ENCODE data around the gene NR4A3.
"Not testable (repeated sequence)": the region's sequence is repeated elsewhere in the genome, so short reads cannot be mapped to it uniquely, and the experiment has no call there.

NR4A3 gene

DNA sequence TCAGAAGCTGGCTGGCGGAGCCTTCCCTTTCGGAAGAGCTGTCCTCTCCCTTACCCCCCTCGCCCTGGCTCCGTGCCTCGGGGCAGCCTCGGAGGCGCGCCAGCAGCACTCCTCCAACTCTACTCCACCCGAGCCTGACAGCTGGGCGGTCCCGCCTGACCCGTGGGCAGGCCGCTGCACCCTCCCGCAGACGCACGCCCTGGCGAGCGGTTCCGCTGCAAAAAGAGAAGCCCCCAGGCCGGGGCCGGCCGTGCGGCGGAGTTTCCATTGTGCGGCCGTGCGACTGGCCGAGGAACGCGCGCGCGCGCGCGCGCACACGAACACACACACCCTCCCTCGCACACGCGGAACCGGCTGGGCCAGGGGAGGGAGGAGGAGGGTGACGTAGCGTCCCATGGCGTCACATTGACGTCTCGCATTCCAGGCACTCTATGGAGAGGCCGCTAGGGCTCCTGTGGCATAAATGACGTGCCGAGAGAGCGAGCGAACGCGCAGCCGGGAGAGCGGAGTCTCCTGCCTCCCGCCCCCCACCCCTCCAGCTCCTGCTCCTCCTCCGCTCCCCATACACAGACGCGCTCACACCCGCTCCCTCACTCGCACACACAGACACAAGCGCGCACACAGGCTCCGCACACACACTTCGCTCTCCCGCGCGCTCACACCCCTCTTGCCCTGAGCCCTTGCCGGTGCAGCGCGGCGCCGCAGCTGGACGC is at the start of gene NR4A3:
NR4A3 (plus strand) TSS at position 490 of the 713 bp plus-strand sequence. CDS start 6,158 bp downstream, outside the sequence.
- peak; percentile 77 for DNase-seq (ENCODE audit: low read depth)

- no peak for DNase-seq (ENCODE audit: low read depth)
These were observed 48.1 kb upstream of the NR4A3 start for GRCh38 chr9:99773468-99774138.

DNA sequence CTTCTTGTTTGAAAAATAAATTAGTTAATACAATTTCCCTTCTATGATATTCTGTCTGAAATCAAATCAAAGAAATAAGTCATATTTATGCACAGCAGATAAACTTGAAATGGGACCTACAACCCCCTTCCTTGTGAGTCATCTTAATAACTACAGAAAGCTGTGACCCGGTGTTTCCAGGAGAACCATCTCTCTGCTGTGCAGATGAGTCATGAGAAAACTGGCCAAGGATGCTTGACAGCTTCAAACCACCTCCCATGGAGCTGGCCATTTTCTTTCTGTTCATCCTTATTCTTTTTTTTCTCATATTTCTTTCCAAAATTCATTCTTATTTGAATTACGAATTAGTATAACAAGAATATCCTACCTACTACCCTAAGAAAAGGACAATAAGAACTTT is 43.4 kb upstream of the NR4A3 start:
- DNase-seq (ENCODE audit: low read depth), result no peak

DNA sequence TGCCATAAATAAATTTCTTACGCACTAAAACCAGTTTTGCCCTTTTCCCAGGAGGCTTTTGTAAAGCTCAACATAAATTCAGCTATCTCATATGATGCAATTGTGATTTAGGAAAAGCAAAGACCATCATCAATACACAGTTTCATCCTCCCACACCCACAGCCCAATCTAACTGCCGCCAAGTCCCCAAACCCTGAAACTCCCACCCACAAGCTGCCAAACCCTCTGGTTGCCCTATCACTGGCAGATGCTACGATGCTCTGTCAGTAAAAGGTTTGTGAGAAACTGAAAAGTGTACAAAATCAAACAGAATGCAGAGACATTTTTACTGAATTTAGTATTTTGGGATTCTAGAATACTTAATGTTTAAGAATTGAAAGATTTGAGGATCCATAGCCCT is 42.8 kb upstream of the NR4A3 start:
- DNase-seq (ENCODE audit: low read depth), result no peak

GRCh38 chr9:99779277-99779676 is 42.4 kb upstream of the NR4A3 start:
- DNase-seq (ENCODE audit: low read depth), result no peak

- DNase-seq (ENCODE audit: low read depth), result not testable (repeated sequence)
These were observed 39.3 kb upstream of the NR4A3 start for GRCh38 chr9:99782349-99782748.

GRCh38 chr9:99782962-99783718 is 38.5 kb upstream of the NR4A3 start:
- no peak for DNase-seq (ENCODE audit: low read depth)

- no peak for DNase-seq (ENCODE audit: low read depth)
These were observed 37.9 kb upstream of the NR4A3 start for GRCh38 chr9:99783799-99784198.

DNA sequence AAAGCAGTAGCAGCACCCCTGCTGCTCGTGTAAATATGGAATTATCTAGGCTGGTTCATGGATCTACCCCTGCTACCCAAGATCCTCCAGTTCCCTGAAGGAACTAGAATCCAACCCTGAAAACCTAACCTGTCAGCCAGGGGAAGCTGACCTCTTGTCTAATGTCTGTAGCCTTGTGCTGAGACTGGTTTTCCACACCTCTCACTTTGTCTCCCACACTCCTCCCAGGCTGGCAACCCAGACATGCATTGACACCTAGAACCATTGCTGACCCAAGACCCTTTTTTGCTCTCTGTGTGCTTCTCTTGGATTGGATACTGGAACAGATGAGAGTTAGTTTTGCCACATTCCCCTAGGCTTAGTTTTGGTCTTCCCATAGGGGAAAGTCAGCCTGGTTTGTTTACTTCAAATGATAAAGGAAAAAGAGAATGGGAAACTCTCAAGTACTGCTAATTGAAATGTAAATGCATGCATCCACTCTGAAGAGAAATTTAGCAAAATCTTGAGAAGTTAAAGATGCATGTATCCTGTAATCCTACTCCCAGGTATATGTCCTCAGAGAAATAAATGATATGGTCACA is 36.6 kb upstream of the NR4A3 start:
- no peak for DNase-seq (ENCODE audit: low read depth)

DNA sequence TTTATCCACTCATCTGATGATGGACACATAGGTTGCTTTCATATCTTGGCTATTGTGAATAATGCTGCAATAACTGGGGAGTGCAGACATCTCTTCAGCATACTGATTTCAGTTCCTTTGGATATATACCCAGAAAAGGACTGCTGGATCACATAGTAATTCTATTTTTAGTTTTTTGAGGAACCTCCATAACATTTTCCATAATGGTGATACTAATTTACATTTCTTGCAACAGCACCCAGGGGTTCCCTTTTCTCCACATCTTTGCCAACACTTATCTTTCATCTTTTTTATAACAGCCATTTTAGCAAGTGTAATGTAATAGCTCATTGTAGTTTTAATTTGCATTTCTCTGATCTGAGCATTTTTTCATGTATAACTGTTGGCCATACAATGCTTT is 34.1 kb upstream of the NR4A3 start:
- no peak for DNase-seq (ENCODE audit: low read depth)

DNA sequence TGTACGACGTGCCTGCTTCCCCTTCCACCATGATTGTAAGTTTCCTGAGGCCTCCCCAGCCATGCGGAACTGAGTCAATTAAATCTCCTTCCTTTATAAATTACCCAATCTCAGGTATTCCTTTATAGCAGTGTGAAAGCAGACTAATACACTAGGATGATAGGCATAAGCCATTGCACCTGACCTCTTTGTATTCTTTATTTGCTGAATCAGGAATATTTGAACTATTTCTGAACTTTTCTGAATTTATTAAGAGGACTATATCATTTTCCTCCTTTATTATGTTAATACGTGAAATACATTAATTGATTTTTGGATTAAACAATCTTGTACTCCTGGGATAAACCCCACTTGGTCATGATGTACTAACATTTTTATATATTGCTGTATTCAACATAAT is 28.2 kb upstream of the NR4A3 start:
- no peak for DNase-seq (ENCODE audit: low read depth)

- DNase-seq (ENCODE audit: low read depth), result no peak
These were observed 25.5 kb upstream of the NR4A3 start for GRCh38 chr9:99796231-99796630.

DNA sequence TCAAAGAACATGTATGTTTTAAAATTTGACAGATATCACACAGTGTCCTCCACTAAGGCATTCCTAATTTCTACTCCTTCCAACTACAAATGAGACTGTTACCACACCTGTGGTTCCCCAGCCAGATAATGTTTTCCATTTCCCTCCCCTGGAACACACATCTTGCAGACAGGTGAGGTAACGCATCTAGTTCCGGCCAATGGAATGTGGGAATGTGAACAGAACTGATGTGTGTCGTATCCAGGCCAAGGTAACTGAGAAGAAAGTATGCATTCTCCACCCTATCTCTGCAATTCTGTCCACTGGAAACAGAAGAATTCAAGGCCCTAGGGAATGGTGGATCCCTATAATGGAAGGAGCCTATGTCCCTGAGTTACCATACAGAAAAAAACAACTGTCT is 19.9 kb upstream of the NR4A3 start:
- DNase-seq (ENCODE audit: low read depth), result no peak

- no peak for DNase-seq (ENCODE audit: low read depth)
These were observed 18.0 kb upstream of the NR4A3 start for GRCh38 chr9:99803694-99804093.

DNA sequence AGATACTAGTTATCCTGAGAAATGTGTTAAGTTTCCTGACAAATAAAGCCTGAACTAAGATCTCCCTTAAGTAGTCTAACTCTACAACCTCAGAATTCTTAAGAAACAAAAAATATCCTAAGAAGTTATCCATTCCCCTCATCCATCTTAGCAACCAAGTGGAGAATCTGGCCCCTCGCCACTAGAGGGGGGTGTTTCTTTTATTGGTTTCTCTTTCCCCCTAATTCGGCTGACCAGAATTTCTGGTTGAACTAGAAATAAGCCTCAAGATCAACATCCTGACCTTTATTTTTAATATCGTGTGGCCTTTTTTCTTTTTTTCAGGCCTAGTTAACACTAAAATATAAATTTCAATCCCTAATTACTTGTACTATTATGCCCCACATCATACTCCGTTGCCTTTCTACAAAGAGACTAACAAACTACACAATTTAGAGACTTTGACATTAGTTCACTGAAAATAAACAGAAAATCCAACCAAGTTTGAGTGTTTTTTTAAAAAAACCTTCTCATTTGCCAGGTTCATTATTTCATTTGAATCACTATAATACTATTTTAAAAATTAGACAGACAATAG is 14.3 kb upstream of the NR4A3 start:
- DNase-seq (ENCODE audit: low read depth), result peak; percentile 50

- no peak for DNase-seq (ENCODE audit: low read depth)
These were observed 13.7 kb upstream of the NR4A3 start for GRCh38 chr9:99807956-99808355.

GRCh38 chr9:99808454-99808853 is 13.2 kb upstream of the NR4A3 start:
- DNase-seq (ENCODE audit: low read depth), result no peak

- no peak for DNase-seq (ENCODE audit: low read depth)
These were observed 11.9 kb upstream of the NR4A3 start for GRCh38 chr9:99809586-99810319.

DNA sequence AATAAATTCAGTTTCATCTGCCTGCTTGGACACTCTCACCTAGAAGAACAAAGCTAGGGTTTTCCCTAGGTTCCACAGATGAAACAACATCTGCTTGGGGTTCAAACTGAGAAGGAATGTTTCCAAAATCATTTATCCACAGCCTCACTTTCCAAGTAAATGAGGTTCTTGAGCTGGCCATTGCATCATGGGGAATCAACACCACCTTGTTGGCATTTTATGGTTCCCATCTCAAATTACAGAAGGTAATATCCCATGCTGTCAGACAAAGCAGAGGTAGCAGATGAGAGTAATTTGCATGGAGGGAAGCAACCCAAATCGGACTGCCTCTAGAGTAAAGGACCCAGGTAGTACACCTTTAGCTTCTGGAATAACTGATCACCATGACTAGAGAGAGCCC is 10.5 kb upstream of the NR4A3 start:
- no peak for DNase-seq (ENCODE audit: low read depth)

GRCh38 chr9:99811598-99812383 is 9.9 kb upstream of the NR4A3 start:
- no peak for DNase-seq (ENCODE audit: low read depth)

DNA sequence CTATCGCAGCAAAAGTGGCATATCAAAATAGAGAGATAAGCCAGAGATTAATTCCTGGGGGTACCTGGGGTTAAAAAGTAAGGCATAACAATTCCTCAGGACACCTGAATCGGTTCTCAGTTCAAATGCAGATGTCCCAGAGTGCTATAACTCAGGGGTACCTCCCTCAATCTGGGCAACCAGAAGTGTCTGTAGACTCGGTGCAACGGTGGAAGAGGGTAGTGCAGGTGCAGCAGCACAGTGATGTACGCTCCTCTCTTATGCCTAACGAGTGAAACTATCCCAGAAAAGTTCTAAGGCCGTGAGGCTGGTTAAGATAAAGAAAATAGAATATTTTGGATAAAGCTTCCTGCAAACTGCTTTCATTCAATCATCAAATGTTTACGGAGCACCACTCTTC is 7.9 kb upstream of the NR4A3 start:
- DNase-seq (ENCODE audit: low read depth), result no peak

Data from stimulated activated CD8-positive, alpha-beta memory T cell treated with anti-CD3 and anti-CD28 coated beads, Interleukin-4, amount 100 ng/mL, for 24 hours (primary cell).